ENCODE results near the gene PLA2G6.

GRCh38 chr22:38127869-38128268 lies 53.8 kb downstream of the PLA2G6 start:
- TF ChIP-seq CTCF (IDR thresholded peaks at IDR 0.05) (no peak), POLR2A (IDR thresholded peaks at IDR 0.05) (no peak)

Measured in esophagus squamous epithelium (tissue), 4 donors.